Common myeloid progenitor, CD34-positive (primary cell): ENCODE results near the gene GTF2E1.
A peak's percentile ranks its signal among the peaks of the same experiment; 100 is the strongest.
"Not testable (repeated sequence)": the region's sequence is repeated elsewhere in the genome, so short reads cannot be mapped to it uniquely, and the experiment has no call there.

Experiments used
- CTCF ChIA-PET: fragments of 350-600 bp; sonication (Branson Sonifier 250); formaldehyde crosslinking; loops from one replicate; lab custom pipeline; 2021; ENCODE audit warnings: antibody characterized with exemption; lab: Charles Lee
- POLR2A ChIA-PET: fragments of 350-600 bp; sonication (Branson Sonifier 250); formaldehyde crosslinking; loops from one replicate; lab custom pipeline; 2021; ENCODE audit warnings: antibody characterized with exemption; lab: Charles Lee
- DNase-seq, 3 donors: peaks; one replicate each; pipeline versions ENCODE4 v3.0.0 to v3.0.0-alpha.2; 2013
- H3K27ac ChIP-seq, 2 experiments: 1 replicate in 1 of 2; 2 replicates in 1 of 2; pipeline ENCODE4 v1.7.0; 2013; ENCODE audit warnings: inconsistent platforms in 2 of 2, low read length in 2 of 2, mild to moderate bottlenecking in 2 of 2, low read depth in 1 of 2, moderate library complexity in 1 of 2; ENCODE audit not compliant: severe bottlenecking in 2 of 2, insufficient read depth in 1 of 2, poor library complexity in 1 of 2
- H3K27me3 ChIP-seq, 5 experiments: replicated peaks in 2 of 5; 1 replicate in 3 of 5; 2 replicates in 2 of 5; pipeline versions ENCODE4 v1.6.1 to v1.7.0; 2013; ENCODE audit warnings: low read length in 4 of 5, mild to moderate bottlenecking in 2 of 5, moderate library complexity in 2 of 5, inconsistent platforms in 1 of 5; ENCODE audit not compliant: insufficient read depth in 5 of 5, control insufficient read depth in 4 of 5
- H3K36me3 ChIP-seq, 4 experiments: 1 replicate in 2 of 4; 2 replicates in 2 of 4; pipeline versions ENCODE4 v1.6.1 to v1.7.0; 2013; ENCODE audit warnings: low read length in 3 of 4, control low read depth in 1 of 4, mild to moderate bottlenecking in 1 of 4; ENCODE audit not compliant: control insufficient read depth in 4 of 4, insufficient read depth in 4 of 4
- H3K4me1 ChIP-seq, 4 experiments: 1 replicate in 3 of 4; 2 replicates in 1 of 4; pipeline versions ENCODE4 v1.6.1 to v1.7.1; 2013; ENCODE audit warnings: low read length in 3 of 4, mild to moderate bottlenecking in 3 of 4, control low read depth in 1 of 4, inconsistent platforms in 1 of 4, moderate library complexity in 1 of 4; ENCODE audit not compliant: control insufficient read depth in 4 of 4, insufficient read depth in 4 of 4; ENCODE audit errors: control extremely low read depth in 1 of 4
- H3K4me3 ChIP-seq, 7 experiments: 1 replicate in 4 of 7; 2 replicates in 3 of 7; pipeline versions ENCODE4 v1.5.1 to v1.7.0; 2013; ENCODE audit warnings: mild to moderate bottlenecking in 7 of 7, low read length in 6 of 7, moderate library complexity in 6 of 7, inconsistent platforms in 2 of 7, low read depth in 2 of 7, control low read depth in 1 of 7; ENCODE audit not compliant: insufficient read depth in 4 of 7, control insufficient read depth in 1 of 7; ENCODE audit errors: extremely low read depth in 1 of 7
- H3K9me3 ChIP-seq, 5 experiments: 1 replicate in 4 of 5; 2 replicates in 1 of 5; pipeline versions ENCODE4 v1.6.1 to v1.7.1; 2013; ENCODE audit warnings: low read length in 4 of 5, mild to moderate bottlenecking in 2 of 5, inconsistent platforms in 1 of 5, low read depth in 1 of 5, moderate library complexity in 1 of 5; ENCODE audit not compliant: control insufficient read depth in 4 of 5, insufficient read depth in 2 of 5; ENCODE audit errors: control extremely low read depth in 1 of 5
- WGBS: methylation state at CpG from one replicate; pipeline ENCODE4 v1.1.5; 2013; ENCODE audit not compliant: insufficient coverage; 5-methylcytosine and 5-hydroxymethylcytosine counted together

The GTF2E1 gene

GRCh38 chr3:120775411-120775810 is 32.9 kb downstream of the GTF2E1 start:
- 94% methylated on average over 3 of the region's 4 CpGs for WGBS
- H3K9me3 ChIP-seq = no peaks in the 10 kb centered on the region
- H3K27ac ChIP-seq = no peak overlapping the region
- no peaks in the 10 kb centered on the region for H3K27me3 ChIP-seq
- no peaks in the 10 kb centered on the region for H3K4me1 ChIP-seq
- CTCF ChIA-PET = interaction anchor here (1.5 kb wide), 1 partner anchor 19 kb away, joined by 7 read pairs; no protein-coding TSS in a partner anchor
- peaks cover 14 to 68% (median 22%) of the 10 kb centered on the region in 4 experiments for H3K36me3 ChIP-seq
- DNase-seq = peak in 2 of 3 donors; percentile 30 to 53
- no peak overlapping the region for H3K4me3 ChIP-seq
- POLR2A ChIA-PET = no interaction called here

GRCh38 chr3:120778776-120779175 is 36.2 kb downstream of the GTF2E1 start:
- POLR2A ChIA-PET = no interaction called here
- Histone ChIP-seq H3K36me3 (peaks cover 8 to 55% (median 21%) of the 10 kb centered on the region in 4 experiments), H3K4me3 (no peak overlapping the region), H3K4me1 (no peaks in the 10 kb centered on the region), H3K27ac (no peak overlapping the region), H3K27me3 (no peaks in the 10 kb centered on the region), H3K9me3 (no peaks in the 10 kb centered on the region)
- CTCF ChIA-PET = interaction anchor here (1.0 kb wide), 1 partner anchor 16 kb away, joined by 3 read pairs; no protein-coding TSS in a partner anchor
- 100% methylated on average over 1 of the region's 3 CpGs for WGBS
- DNase-seq = no peak

GRCh38 chr3:120780977-120781376 is 38.4 kb downstream of the GTF2E1 start:
- H3K36me3 ChIP-seq = peaks cover 5 to 38% (median 21%) of the 10 kb centered on the region in 4 experiments
- H3K4me1 ChIP-seq = no peaks in the 10 kb centered on the region
- H3K4me3 ChIP-seq = no peak overlapping the region
- 96% methylated on average over 13 of the region's 13 CpGs for WGBS
- H3K27ac ChIP-seq = no peak overlapping the region
- H3K27me3 ChIP-seq = no peaks in the 10 kb centered on the region
- CTCF ChIA-PET = interaction anchor here (1.1 to 1.3 kb wide), 2 partner anchors 12 to 222 kb away, joined by 3 read pairs; no protein-coding TSS in a partner anchor
- DNase-seq = no peak
- POLR2A ChIA-PET = no interaction called here
- H3K9me3 ChIP-seq = no peaks in the 10 kb centered on the region

GRCh38 chr3:120785832-120786231 is 43.3 kb downstream of the GTF2E1 start:
- H3K27me3 ChIP-seq, H3K4me3 ChIP-seq, H3K27ac ChIP-seq, H3K4me1 ChIP-seq, H3K9me3 ChIP-seq, DNase-seq, POLR2A ChIA-PET: not testable (repeated sequence)
- peaks cover 3 to 13% (median 8%) of the 10 kb centered on the region in 4 experiments for H3K36me3 ChIP-seq
- WGBS = 81% methylated on average over 3 of the region's 5 CpGs
- CTCF ChIA-PET = interaction anchor here (0.9 kb wide), 1 partner anchor 9 kb away, joined by 5 read pairs; no protein-coding TSS in a partner anchor

GRCh38 chr3:120791010-120791409 is 48.5 kb downstream of the GTF2E1 start:
- ChIA-PET POLR2A (no interaction called here), CTCF (no interaction called here)
- no peak overlapping the region for H3K27ac ChIP-seq
- WGBS = no CpG with 5 or more reads among the region's 1 CpG
- H3K36me3 ChIP-seq = no peaks in the 10 kb centered on the region
- no peaks in the 10 kb centered on the region for H3K9me3 ChIP-seq
- DNase-seq = no peak
- H3K4me1 ChIP-seq = no peaks in the 10 kb centered on the region
- peaks cover 0 to 4% (median 0%) of the 10 kb centered on the region in 5 experiments for H3K27me3 ChIP-seq
- no peak overlapping the region for H3K4me3 ChIP-seq

- H3K4me3 ChIP-seq = no peak overlapping the region
- H3K9me3 ChIP-seq = no peaks in the 10 kb centered on the region
- CTCF ChIA-PET = interaction anchor here (1.3 to 4.4 kb wide), 3 partner anchors 10 to 233 kb away, joined by 3 to 62 read pairs (median 7); no protein-coding TSS in a partner anchor
- H3K27me3 ChIP-seq = peaks cover 0 to 12% (median 4%) of the 10 kb centered on the region in 5 experiments
- WGBS = no CpG with 5 or more reads among the region's 1 CpG
- no peaks in the 10 kb centered on the region for H3K4me1 ChIP-seq
- no peaks in the 10 kb centered on the region for H3K36me3 ChIP-seq
- H3K27ac ChIP-seq = no peak overlapping the region
- DNase-seq = no peak
- POLR2A ChIA-PET = no interaction called here
These were observed 49.4 kb downstream of the GTF2E1 start for GRCh38 chr3:120791913-120792312.

- no peak for DNase-seq
- whole genome bisulfite sequencing = 100% methylated on average over 1 of the region's 1 CpG
- peaks cover 0 to 28% (median 6%) of the 10 kb centered on the region in 5 experiments for H3K27me3 ChIP-seq
- no peak overlapping the region for H3K27ac ChIP-seq
- H3K4me1 ChIP-seq = no peaks in the 10 kb centered on the region
- POLR2A ChIA-PET = interaction anchor here (0.6 kb wide), 1 partner anchor 192 kb away, joined by 5 read pairs; no protein-coding TSS in a partner anchor
- H3K9me3 ChIP-seq = no peaks in the 10 kb centered on the region
- CTCF ChIA-PET = interaction anchor here (1.2 to 4.4 kb wide), 4 partner anchors 12 to 235 kb away, joined by 3 to 62 read pairs (median 6); partner anchors contain the start of gene NDUFB4
- no peaks in the 10 kb centered on the region for H3K36me3 ChIP-seq
- no peak overlapping the region for H3K4me3 ChIP-seq
These were observed 51.1 kb downstream of the GTF2E1 start for GRCh38 chr3:120793601-120794000.
